Stimulated activated CD4-positive, alpha-beta T cell treated with anti-CD3 and anti-CD28 coated beads, Interleukin-1b, Interleukin-23, amount 100 ng/mL, for 1 hour (primary cell): ENCODE results near the gene TMEM171.

Source experiments
- DNase-seq, 2 donors: peaks; one replicate each; pipeline ENCODE4 v3.0.0-alpha.2; 2020; ENCODE audit warnings: low read depth in 2 of 2

TMEM171 gene

DNA sequence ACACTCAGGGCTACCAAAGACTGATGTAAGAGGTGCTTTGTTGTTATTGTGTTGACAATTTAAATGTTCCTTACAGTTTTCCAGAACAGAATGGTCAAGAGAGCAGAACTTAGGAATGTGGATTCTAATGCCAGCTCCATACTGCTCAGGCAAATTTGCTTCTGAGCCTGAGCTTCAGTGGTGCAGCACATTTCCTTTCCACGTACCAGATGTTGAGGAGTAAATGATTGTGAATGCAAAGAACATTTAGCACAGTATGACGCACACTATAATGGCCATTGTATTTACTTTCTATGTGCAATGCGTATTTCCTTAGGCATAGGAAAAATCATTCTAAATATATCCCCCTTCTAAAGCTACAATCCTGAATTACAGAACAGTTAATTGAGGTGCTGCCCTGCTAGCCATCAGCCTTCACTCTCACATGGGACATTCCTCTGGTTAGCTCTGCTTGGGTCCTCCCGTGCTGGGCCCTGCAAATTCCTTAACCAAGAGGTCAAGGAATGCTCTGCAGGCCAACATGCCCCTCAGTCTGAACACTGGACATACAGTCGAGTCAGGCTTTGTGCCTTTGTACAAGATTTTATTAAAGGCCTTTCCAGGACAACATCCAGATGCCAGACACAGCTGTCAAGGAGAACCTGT is 31.5 kb downstream of the TMEM171 start:
- DNase-seq: no peak

DNA sequence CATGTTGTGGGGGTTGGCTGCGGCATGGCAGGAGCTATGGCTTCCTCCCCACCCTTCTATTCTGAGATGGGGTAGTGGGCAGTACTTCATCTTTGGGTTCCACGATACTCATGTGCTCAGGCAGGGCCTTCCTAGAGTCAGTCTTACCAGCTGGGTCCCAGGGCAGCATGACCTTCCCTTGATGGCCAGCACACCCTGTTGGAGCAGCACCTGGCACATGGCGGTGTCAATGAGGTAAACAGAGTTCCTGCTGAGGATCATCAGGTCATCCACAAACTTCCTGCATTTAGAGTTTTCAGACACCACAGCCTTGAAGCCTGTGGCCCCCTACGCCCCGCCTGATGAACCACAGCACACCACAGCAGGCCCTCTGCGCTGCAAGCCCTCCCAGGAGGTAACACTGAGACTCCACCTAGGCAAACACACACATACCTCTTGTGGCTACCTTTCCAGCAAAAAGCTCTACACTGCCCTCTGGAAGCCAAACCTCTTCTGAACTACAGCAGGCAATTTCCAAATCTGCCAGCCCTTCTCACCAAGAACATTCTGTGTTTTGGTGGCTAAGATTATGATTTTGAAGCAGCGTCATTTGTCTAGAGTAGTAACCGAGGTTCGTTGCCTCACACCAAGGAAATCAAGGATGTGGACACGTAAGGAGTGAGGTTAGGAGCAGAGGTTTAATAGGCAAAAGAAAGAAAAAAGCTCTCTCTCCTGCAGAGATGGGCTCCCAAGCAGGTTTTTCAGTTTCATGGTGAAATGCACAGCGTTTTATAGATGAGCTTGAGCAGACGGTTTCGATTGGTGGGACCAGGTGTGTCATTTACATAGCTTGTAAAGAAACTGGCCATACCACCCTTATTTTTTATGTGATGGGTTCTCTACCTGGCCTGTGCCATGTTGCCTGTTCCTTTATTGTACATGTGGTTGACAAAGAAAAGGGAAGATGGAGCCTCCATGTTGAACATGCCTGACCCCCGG is 32.3 kb downstream of the TMEM171 start:
- no peak for DNase-seq

DNA sequence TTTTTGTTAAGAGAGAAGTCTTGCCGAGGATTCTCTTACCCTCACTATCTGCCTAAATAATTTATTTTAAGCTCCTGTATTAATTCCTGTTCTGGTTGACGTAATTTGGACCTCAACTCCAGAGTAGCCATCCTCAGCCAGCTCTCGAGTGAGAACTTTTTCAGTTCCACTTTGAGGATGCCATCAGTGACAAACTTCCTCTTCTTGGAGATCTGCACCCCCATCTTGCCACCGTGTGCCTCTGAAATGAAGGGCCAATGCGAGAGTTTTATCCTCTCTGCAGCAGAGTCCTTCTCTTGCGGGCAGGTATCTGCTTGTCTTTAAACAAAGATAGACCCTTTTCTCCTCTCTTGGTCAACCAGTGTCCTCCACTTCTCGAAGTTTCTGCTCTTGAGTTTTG is 33.1 kb downstream of the TMEM171 start:
- DNase-seq: no peak

GRCh38 chr5:73154208-73155006 is 34.0 kb downstream of the TMEM171 start:
- DNase-seq: no peak

- DNase-seq: no peak
Measured at GRCh38 chr5:73155271-73156222, 35.2 kb downstream of the TMEM171 start.

- no peak for DNase-seq
Measured at GRCh38 chr5:73157414-73158303, 37.3 kb downstream of the TMEM171 start.

DNA sequence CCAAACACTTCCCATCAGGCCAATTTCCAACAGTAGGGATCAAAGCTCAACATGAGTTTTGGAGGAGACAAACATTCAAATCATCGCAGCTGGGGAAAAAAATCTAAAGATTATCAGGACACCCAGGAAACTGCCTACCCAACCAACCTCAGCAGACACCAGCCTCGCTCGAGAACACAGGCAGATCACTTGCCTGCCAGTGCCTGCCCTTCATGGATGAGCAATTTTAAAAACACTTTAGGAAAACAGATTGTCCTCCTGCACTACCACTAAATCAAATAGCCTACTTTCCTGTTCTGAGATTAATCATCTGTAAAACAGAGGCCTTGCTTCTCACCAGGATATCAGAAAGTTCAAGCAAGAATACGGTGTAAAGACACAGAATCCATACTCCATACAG is 37.9 kb downstream of the TMEM171 start:
- DNase-seq: no peak

- peak in 1 of 2 donors; percentile 16 for DNase-seq
Measured at GRCh38 chr5:73160239-73160671, 39.9 kb downstream of the TMEM171 start.

DNA sequence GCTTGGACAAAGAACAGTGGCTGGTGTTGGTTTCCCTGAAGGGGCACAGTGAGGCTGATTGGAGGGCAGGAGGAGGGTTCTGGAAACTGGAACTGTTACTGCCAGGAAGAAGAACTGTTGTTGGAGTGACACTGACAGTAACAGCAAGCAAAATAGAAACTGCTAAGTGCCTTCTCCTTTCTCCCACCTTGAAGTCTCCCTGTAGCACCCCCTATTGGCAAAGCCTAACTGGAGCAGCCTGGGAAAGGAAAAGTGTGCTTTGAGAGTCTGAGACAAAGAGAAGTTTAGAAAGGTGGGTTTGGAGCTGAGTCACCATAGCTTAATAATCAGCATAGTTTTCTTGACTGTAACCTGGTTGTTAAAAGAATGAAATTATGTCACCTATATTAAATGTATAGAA is 50.1 kb downstream of the TMEM171 start:
- DNase-seq: no peak

DNA sequence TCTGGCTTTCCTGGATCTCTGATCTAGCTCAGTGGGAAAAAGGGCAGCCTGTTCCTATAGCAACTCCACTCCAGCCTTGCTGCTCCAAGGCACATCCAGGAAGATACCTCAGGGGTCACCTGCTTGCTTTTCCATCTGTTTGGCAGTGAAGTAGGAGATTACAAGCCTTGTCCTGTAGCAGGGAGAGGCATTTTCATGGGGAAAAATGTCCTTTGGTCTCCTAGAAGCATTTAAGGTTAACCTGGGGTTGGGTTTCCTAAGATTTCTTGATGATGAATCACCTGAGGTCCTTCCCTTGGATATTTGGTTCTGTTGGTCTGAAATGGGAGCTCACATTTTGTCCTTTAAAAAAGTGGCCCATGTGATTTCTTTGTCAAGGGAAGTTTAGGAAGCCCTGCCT is 51.1 kb downstream of the TMEM171 start:
- DNase-seq: no peak

- no peak for DNase-seq
Measured at GRCh38 chr5:73172951-73173350, 52.6 kb downstream of the TMEM171 start, which contains the start of gene TMEM174. Gene TMEM174, plus strand, starts transcription at chr5:73173193. Its CDS starts 51 bp downstream, at chr5:73173244.

GRCh38 chr5:73174100-73174815 is 53.9 kb downstream of the TMEM171 start:
- DNase-seq: no peak

DNA sequence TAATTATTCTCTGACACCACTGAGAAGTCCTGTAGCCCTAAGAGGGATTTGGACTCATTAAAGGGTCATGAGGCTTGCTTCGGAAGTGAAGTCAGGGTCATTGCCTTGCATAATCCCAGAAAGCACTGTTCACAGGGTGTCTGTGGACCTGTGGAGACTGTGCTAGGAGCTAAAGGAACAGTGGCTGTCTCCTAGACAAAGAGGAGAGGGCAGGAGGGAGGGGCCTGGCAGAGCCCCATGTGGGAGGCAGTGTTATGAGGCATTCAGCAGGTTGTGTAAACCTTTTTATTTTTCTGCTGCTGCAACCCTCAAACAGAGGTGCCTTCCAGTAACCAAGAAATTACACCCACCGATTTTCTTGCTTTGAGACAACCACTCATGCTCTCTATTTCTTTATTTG is 55.9 kb downstream of the TMEM171 start:
- no peak for DNase-seq

GRCh38 chr5:73178265-73178664 is 57.9 kb downstream of the TMEM171 start:
- DNase-seq: no peak

DNA sequence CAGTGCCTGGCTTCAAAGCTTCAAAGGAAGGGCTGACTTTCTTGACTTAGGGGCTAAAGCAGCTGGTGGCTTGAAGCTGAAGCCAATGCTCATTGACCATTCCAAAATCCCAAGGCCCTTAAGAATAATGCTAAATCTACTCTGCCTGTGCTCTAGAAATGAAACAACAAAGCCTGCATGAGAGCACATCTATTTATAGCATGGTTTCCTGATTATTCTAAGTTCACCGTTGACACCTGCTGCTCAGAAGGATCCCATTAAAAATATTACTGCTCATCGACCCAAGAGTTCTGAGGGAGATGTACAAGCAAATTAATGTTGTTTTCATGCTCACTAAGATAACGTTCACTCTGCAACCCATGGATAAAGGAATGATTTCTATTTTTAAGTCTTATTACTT is 59.4 kb downstream of the TMEM171 start:
- DNase-seq: no peak

GRCh38 chr5:73180566-73180965 is 60.2 kb downstream of the TMEM171 start:
- no peak for DNase-seq
